Stomach (tissue), 4 donors: ENCODE measurements around the gene SLC25A34.

ENCODE experiments used
- POLR2A ChIP-seq, 4 donors: fragments of 450-650 bp; IDR thresholded peaks; one replicate each; pipeline ENCODE4 v1.6.1; 2016; ENCODE audit warnings: antibody characterized with exemption in 4 of 4, control low read depth in 2 of 4, mild to moderate bottlenecking in 1 of 4, moderate library complexity in 1 of 4
- POLR2AphosphoS5 ChIP-seq, 3 donors: sonication (generic); formaldehyde crosslinking; IDR thresholded peaks; one replicate each; pipeline ENCODE4 v1.6.1; 2016; ENCODE audit warnings: antibody characterized with exemption in 3 of 3
- TF ChIP-seq, protein P1 (sequence below), 7 experiments: fragments of 450-650 bp in 4 of 7; fragments of 200-600 bp in 3 of 7; sonication (generic) in 3 of 7; IDR thresholded peaks; one replicate each; pipeline ENCODE4 v1.5.1; 2016 to 2019; ENCODE audit warnings: antibody characterized with exemption in 7 of 7, control low read depth in 2 of 7, mild to moderate bottlenecking in 1 of 7

DNA sequence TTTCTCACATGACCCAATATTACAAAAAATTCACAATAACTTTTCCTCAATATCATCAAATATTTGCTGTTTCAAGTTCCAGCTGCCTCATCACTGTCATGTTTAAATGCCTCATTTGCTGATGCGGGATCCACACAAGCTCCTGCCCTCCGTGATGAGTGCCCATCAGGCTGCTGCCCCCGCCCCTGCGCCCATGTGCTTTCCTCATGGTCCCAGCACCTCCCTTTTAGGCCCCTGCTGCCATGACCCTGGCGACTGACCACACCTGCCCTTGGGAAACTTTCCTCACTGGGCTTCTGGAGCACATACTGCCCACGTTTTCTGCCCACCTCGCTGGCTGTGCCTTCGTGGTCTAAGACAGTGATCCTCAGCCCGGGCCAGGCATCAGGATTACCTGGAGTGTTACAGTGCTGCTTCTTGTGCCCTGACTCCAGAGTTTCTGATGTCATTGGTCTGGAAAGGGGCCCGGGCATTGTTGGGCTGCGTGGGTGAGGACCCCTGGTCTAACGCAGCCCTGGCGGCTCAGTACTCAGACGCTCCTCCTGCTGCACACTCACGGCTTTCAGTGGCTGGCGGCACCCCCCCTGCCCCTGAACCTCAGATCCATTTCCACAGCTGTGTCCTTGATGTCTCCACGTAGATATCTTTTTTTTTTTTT, 31.4 kb upstream of the SLC25A34 start:
- TF ChIP-seq POLR2AphosphoS5 (IDR thresholded peaks at IDR 0.05): no peak
- TF ChIP-seq, protein P1, sequence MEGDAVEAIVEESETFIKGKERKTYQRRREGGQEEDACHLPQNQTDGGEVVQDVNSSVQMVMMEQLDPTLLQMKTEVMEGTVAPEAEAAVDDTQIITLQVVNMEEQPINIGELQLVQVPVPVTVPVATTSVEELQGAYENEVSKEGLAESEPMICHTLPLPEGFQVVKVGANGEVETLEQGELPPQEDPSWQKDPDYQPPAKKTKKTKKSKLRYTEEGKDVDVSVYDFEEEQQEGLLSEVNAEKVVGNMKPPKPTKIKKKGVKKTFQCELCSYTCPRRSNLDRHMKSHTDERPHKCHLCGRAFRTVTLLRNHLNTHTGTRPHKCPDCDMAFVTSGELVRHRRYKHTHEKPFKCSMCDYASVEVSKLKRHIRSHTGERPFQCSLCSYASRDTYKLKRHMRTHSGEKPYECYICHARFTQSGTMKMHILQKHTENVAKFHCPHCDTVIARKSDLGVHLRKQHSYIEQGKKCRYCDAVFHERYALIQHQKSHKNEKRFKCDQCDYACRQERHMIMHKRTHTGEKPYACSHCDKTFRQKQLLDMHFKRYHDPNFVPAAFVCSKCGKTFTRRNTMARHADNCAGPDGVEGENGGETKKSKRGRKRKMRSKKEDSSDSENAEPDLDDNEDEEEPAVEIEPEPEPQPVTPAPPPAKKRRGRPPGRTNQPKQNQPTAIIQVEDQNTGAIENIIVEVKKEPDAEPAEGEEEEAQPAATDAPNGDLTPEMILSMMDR (IDR thresholded peaks at IDR 0.05): no peak
- no peak for TF ChIP-seq POLR2A (IDR thresholded peaks at IDR 0.05)
